Measurements from ENCODE around the gene BACE2.

DNA sequence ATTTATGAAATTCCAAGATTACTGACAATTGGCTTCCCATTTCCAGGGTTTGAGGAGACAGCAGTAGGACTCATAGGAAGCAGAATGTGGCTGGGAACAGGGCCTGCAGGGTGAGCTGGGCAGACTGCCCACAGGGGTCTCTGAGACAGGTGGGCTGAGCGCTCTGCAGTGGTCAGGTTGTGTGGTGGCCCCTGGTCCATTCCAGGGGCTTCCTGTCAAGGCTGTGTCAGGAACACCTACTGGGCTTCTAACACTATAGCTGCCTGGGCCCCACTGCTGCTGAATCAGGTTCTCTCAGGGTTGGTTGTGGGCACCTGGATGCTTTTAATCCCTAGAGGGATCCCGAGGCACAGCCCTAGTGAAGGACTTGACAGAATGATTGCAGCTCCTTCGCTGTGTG is 72.1 kb downstream of the BACE2 start:
- TF ChIP-seq CTCF (IDR thresholded peaks at IDR 0.05), result no peak
- TF ChIP-seq POLR2A (IDR thresholded peaks at IDR 0.05), result no peak

Measured in suprapubic skin (tissue), 3 donors.